ENCODE measurements around the gene CEP170B. TPM values are rescaled to one million over a fixed set of nuclear protein-coding genes. Genes with fewer than 3 reads are reported as not detected.
A peak's percentile ranks its signal among the peaks of the same experiment; 100 is the strongest.

Gene CEP170B
- total and polyA plus RNA-seq, 2 of the 8 experiments (the other 6 are each of a cell fraction or from before 2014, with no cell fraction given): 9.1 to 33.8 TPM

GRCh38 chr14:104822821-104823615, 42.0 kb upstream of the CEP170B start:
- H3K23ac ChIP-seq (ENCODE audit: insufficient read length): no peak overlapping the region
- H2BK120ac ChIP-seq (replicated peaks; ENCODE audit: low read depth, low read length): no peak overlapping the region
- peaks cover 0 to 7% (median 5%) of the 10 kb centered on the region in 4 experiments; a peak in 4 of 7 replicates for H3K4me1 ChIP-seq (replicated peaks in 1 of 4; ENCODE audit: control insufficient read depth in 3 of 4, insufficient read depth in 4 of 4, low read length in 3 of 4)
- peaks cover 0 to 8% of the 10 kb centered on the region in 2 experiments for H4K20me1 ChIP-seq (replicated peaks in 1 of 2; ENCODE audit: control insufficient read depth in 1 of 2, insufficient read depth in 2 of 2, low read length in 2 of 2)
- no peak overlapping the region for H3K4ac ChIP-seq (replicated peaks; ENCODE audit: insufficient read length, low read depth, low read length)
- H4K5ac ChIP-seq (ENCODE audit: insufficient read length, low read depth, low read length): no peak overlapping the region
- H2AK5ac ChIP-seq (ENCODE audit: low read depth, low read length): peak overlapping the region; percentile 33; the same call in 1 of the 2 replicates
- H3K79me1 ChIP-seq (ENCODE audit: low read depth, low read length): no peaks in the 10 kb centered on the region
- no peak overlapping the region for H3K56ac ChIP-seq (replicated peaks; ENCODE audit: insufficient read length, low read depth, low read length)
- no peak overlapping the region for H3K4me2 ChIP-seq (ENCODE audit: insufficient read depth in 1 of 2, low read depth in 2 of 2, low read length in 2 of 2)
- TF ChIP-seq BACH1 (IDR thresholded peaks at IDR 0.05; ENCODE audit: low read length): no peak
- TF ChIP-seq TEAD4 (IDR thresholded peaks at IDR 0.05; ENCODE audit: low read depth, low read length): no peak
- TF ChIP-seq, protein P1, sequence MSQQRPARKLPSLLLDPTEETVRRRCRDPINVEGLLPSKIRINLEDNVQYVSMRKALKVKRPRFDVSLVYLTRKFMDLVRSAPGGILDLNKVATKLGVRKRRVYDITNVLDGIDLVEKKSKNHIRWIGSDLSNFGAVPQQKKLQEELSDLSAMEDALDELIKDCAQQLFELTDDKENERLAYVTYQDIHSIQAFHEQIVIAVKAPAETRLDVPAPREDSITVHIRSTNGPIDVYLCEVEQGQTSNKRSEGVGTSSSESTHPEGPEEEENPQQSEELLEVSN (IDR thresholded peaks at IDR 0.05): 0 out of 2 replicates have a peak, but pooled peaks have one; percentile 24
- no peak for FAIRE-seq
- H2BK12ac ChIP-seq (ENCODE audit: low read depth, low read length): no peak overlapping the region
- H2BK5ac ChIP-seq (ENCODE audit: low read depth, low read length): no peak overlapping the region
- H3K9me3 ChIP-seq (ENCODE audit: insufficient read depth in 2 of 2, low read depth in 1 of 2, low read length in 1 of 2): no peaks in the 10 kb centered on the region
- no peak overlapping the region; the same call in 1 of the 2 replicates for H3K18ac ChIP-seq (ENCODE audit: extremely low read depth, low read length)
- H3K4me3 ChIP-seq (ENCODE audit: extremely low read depth in 1 of 4, insufficient read depth in 2 of 4, low read depth in 3 of 4, low read length in 4 of 4): no peak overlapping the region
- H3K79me2 ChIP-seq (ENCODE audit: control insufficient read depth in 1 of 2, insufficient read depth in 2 of 2, low read length in 2 of 2): no peaks in the 10 kb centered on the region
- CTCF ChIA-PET (ENCODE audit: partially characterized antibody): interaction anchor here (0.6 to 3.1 kb wide), 9 partner anchors 25 to 198 kb away, joined by 3 to 37 read pairs (median 4); no protein-coding TSS in a partner anchor
- no peak for DNase-seq (ENCODE audit: low read depth in 1 of 2, low spot score in 2 of 2)
- H3K9ac ChIP-seq (replicated peaks in 1 of 4; ENCODE audit: extremely low read depth in 1 of 4, low read depth in 3 of 4, low read length in 3 of 4): no peak overlapping the region
- H2BK15ac ChIP-seq (ENCODE audit: low read length): no peak overlapping the region
- H3K23me2 ChIP-seq (ENCODE audit: low read depth, low read length): peaks cover 21% of the 10 kb centered on the region; the same call in 1 of the 2 replicates
- peaks cover 0 to 26% (median 19%) of the 10 kb centered on the region in 4 experiments; a peak in 6 of 7 replicates for H3K27me3 ChIP-seq (replicated peaks in 1 of 4; ENCODE audit: control insufficient read depth in 3 of 4, extremely low read depth in 1 of 4, insufficient read depth in 3 of 4, low read length in 3 of 4)
- POLR2A ChIA-PET (ENCODE audit: partially characterized antibody): interaction anchor here (1.0 kb wide), 1 partner anchor 77 kb away, joined by 3 read pairs; no protein-coding TSS in a partner anchor
- H3K36me3 ChIP-seq (ENCODE audit: control insufficient read depth in 2 of 4, insufficient read depth in 4 of 4, low read length in 3 of 4): peaks cover 0 to 4% (median 0%) of the 10 kb centered on the region in 4 experiments; a peak in 1 of 8 replicates
- H3K27ac ChIP-seq (ENCODE audit: low read depth, low read length): no peak overlapping the region
- H2BK20ac ChIP-seq (ENCODE audit: low read length): no peak overlapping the region
- no peak overlapping the region for H4K91ac ChIP-seq (replicated peaks; ENCODE audit: insufficient read length, low read length)
- no peak overlapping the region for H3K14ac ChIP-seq (ENCODE audit: insufficient read length)
- H4K8ac ChIP-seq (ENCODE audit: extremely low read depth, insufficient read depth, low read length): no peak overlapping the region; the same call in 1 of the 2 replicates
- WGBS, 2 experiments (ENCODE audit: extremely low coverage in 1 of 2, insufficient coverage in 1 of 2, insufficient read length in 1 of 2, insufficient replicate concordance in 2 of 2, low coverage in 1 of 2, low lambda C conversion rate in 2 of 2, missing lambda C conversion rate in 1 of 2): 79% methylated on average over 22 of the region's 22 CpGs; no CpG with 5 or more reads in 1 of the 2 experiments
- H2AFZ ChIP-seq (ENCODE audit: low read length): no peak overlapping the region

Measured in H1 (cell line).